ENCODE data around the gene ZNF862. TPM values are rescaled to one million over a fixed set of nuclear protein-coding genes. Genes with fewer than 3 reads are reported as not detected.
A peak's percentile ranks its signal among the peaks of the same experiment; 100 is the strongest.

Gene ZNF862
- polyA plus RNA-seq, 3 donors = 1.3 to 18.4 (median 2.7) TPM

GRCh38 chr7:149800169-149800555 lies 38.0 kb upstream of the ZNF862 start:
- Histone ChIP-seq H3K79me2 (ENCODE audit: insufficient read depth, low read length) (no peaks in the 10 kb centered on the region), H3K9me3 (replicated peaks in 1 of 2; ENCODE audit: control insufficient read depth in 1 of 2, insufficient read depth in 1 of 2, low read length in 2 of 2) (no peaks in the 10 kb centered on the region), H3K4me2 (replicated peaks; ENCODE audit: extremely low read depth, low read length, poor library complexity, severe bottlenecking) (no peak overlapping the region), H3K4me3 (replicated peaks in 1 of 3; ENCODE audit: low read depth in 2 of 3, low read length in 3 of 3) (no peak overlapping the region), H3K36me3 (replicated peaks in 1 of 2; ENCODE audit: control insufficient read depth in 1 of 2, insufficient read depth in 2 of 2, low read length in 2 of 2) (no peaks in the 10 kb centered on the region), H3K27ac (ENCODE audit: low read depth in 1 of 2, low read length in 2 of 2) (no peak overlapping the region), H2AFZ (ENCODE audit: insufficient read depth, low read depth, low read length, poor library complexity, severe bottlenecking) (no peak overlapping the region), H3K4me1 (ENCODE audit: control insufficient read depth in 1 of 2, insufficient read depth in 2 of 2, low read length in 2 of 2) (no peaks in the 10 kb centered on the region), H4K20me1 (ENCODE audit: insufficient read depth, low read length) (no peaks in the 10 kb centered on the region), H3K9ac (ENCODE audit: insufficient read depth, low read length, poor library complexity, severe bottlenecking) (no peak overlapping the region), H3K27me3 (ENCODE audit: control insufficient read depth in 2 of 2, insufficient read depth in 2 of 2, low read length in 2 of 2) (no peaks in the 10 kb centered on the region)
- no peaks in the 10 kb centered on the region for H3K9me3 Mint-ChIP-seq
- no peaks in the 10 kb centered on the region for H3K36me3 Mint-ChIP-seq
- no peak for DNase-seq
- no peaks in the 10 kb centered on the region for H3K4me1 Mint-ChIP-seq
- H3K27me3 Mint-ChIP-seq (ENCODE audit: low read depth in 3 of 3) = peaks cover 0 to 3% (median 3%) of the 10 kb centered on the region in 3 donors
- no peak overlapping the region for H3K4me3 Mint-ChIP-seq
- intact Hi-C loops (cut with micrococcal nuclease) = no loop called here
- 95% methylated on average over 13 of the region's 13 CpGs for WGBS (ENCODE audit: insufficient coverage)
- TF ChIP-seq CTCF (IDR thresholded peaks at IDR 0.05) = peak; percentile 28
- no peak overlapping the region for H3K27ac Mint-ChIP-seq

- no peaks in the 10 kb centered on the region for H4K20me1 ChIP-seq (ENCODE audit: insufficient read depth, low read length)
- H3K4me2 ChIP-seq (replicated peaks; ENCODE audit: extremely low read depth, low read length, poor library complexity, severe bottlenecking) = no peak overlapping the region
- H3K9ac ChIP-seq (ENCODE audit: insufficient read depth, low read length, poor library complexity, severe bottlenecking) = no peak overlapping the region
- no peak overlapping the region for H3K4me3 Mint-ChIP-seq
- no peak overlapping the region for H3K4me3 ChIP-seq (replicated peaks in 1 of 3; ENCODE audit: low read depth in 2 of 3, low read length in 3 of 3)
- no peak overlapping the region for H3K27ac Mint-ChIP-seq
- no peak for TF ChIP-seq CTCF (IDR thresholded peaks at IDR 0.05)
- 96% methylated on average over 2 of the region's 2 CpGs for WGBS (ENCODE audit: insufficient coverage)
- no peaks in the 10 kb centered on the region for H3K36me3 ChIP-seq (replicated peaks in 1 of 2; ENCODE audit: control insufficient read depth in 1 of 2, insufficient read depth in 2 of 2, low read length in 2 of 2)
- no peaks in the 10 kb centered on the region for H3K9me3 Mint-ChIP-seq
- H3K27me3 ChIP-seq (ENCODE audit: control insufficient read depth in 2 of 2, insufficient read depth in 2 of 2, low read length in 2 of 2) = no peaks in the 10 kb centered on the region
- H3K79me2 ChIP-seq (ENCODE audit: insufficient read depth, low read length) = no peaks in the 10 kb centered on the region
- H3K36me3 Mint-ChIP-seq = no peaks in the 10 kb centered on the region
- H3K27ac ChIP-seq (ENCODE audit: low read depth in 1 of 2, low read length in 2 of 2) = no peak overlapping the region
- DNase-seq = no peak
- no peaks in the 10 kb centered on the region for H3K4me1 Mint-ChIP-seq
- no peak overlapping the region for H2AFZ ChIP-seq (ENCODE audit: insufficient read depth, low read depth, low read length, poor library complexity, severe bottlenecking)
- no peaks in the 10 kb centered on the region for H3K4me1 ChIP-seq (ENCODE audit: control insufficient read depth in 1 of 2, insufficient read depth in 2 of 2, low read length in 2 of 2)
- no peaks in the 10 kb centered on the region for H3K9me3 ChIP-seq (replicated peaks in 1 of 2; ENCODE audit: control insufficient read depth in 1 of 2, insufficient read depth in 1 of 2, low read length in 2 of 2)
- peaks cover 0 to 3% (median 3%) of the 10 kb centered on the region in 3 donors for H3K27me3 Mint-ChIP-seq (ENCODE audit: low read depth in 3 of 3)
- intact Hi-C loops (cut with micrococcal nuclease) = no loop called here
Observed at GRCh38 chr7:149801002-149801566, 37.1 kb upstream of the ZNF862 start.

All from CD14-positive monocyte (primary cell).